Measurements from ENCODE around the gene GALNT2.

DNA sequence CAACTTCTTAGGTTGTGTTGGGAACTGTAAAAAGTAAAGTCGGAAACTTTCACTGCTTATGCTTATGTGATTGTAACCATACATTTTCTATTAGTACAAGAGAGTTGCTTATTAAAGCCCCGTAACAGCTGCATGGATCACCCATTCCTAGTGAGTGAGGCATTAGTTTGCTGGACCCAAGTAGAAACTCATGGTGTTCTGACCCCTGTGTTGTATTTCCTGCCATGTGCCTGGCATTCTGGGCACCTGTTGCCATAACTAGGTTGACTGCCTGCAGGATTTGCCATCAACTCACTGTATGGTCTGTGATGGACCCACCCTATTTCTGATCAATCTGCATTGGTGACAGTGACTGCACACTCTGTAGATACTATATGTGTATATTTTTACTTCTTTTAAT lies 186.1 kb downstream of the GALNT2 start:
- TF ChIP-seq EZH2 (IDR thresholded peaks at IDR 0.05): no peak
- TF ChIP-seq POLR2AphosphoS5 (IDR thresholded peaks at IDR 0.05; ENCODE audit: borderline replicate concordance, low read depth, low read length): no peak
